OCI-LY3 (cell line): ENCODE measurements around the gene RUNX2.

Experiments used
- CTCF ChIP-seq: fragments of 200-600, 300-600 bp; sonication (generic); IDR thresholded peaks from 2 replicates; pipeline ENCODE4 v1.5.1; 2014; ENCODE audit warnings: antibody characterized with exemption, low read length, low read depth
- EZH2phosphoT487 ChIP-seq: fragments of 200-600 bp; shearing (Covaris generic); IDR thresholded peaks from 2 replicates; pipeline ENCODE4 v1.6.1; 2018; ENCODE audit warnings: antibody characterized with exemption, mixed run types, low read depth

GRCh38 chr6:45377043-45377553, 49.0 kb downstream of the RUNX2 start:
- 0 out of 2 replicates have a peak, but pooled peaks have one; percentile 15 for TF ChIP-seq CTCF
- TF ChIP-seq EZH2phosphoT487: no peak
